HG03280 (cell line): ENCODE data around the gene CADM3.
A peak's percentile ranks its signal among the peaks of the same experiment; 100 is the strongest.

Experiments used
- ATAC-seq: cut with Tn5 transposase; IDR thresholded peaks from one replicate; pipeline ENCODE4 v1.9.1; 2021; ENCODE audit warnings: mild to moderate bottlenecking, moderate library complexity; ENCODE audit not compliant: unreplicated experiment

Gene CADM3

GRCh38 chr1:159172614-159173291, 1.3 kb downstream of the CADM3 start:
- ATAC-seq, result no peak

- no peak for ATAC-seq
These were observed 1.9 kb downstream of the CADM3 start for GRCh38 chr1:159173320-159173719.

GRCh38 chr1:159175571-159175970, 4.2 kb downstream of the CADM3 start:
- no peak for ATAC-seq

- no peak for ATAC-seq
These were observed 6.0 kb downstream of the CADM3 start for GRCh38 chr1:159177272-159177907.

- ATAC-seq, result no peak
These were observed 8.5 kb downstream of the CADM3 start for GRCh38 chr1:159179906-159180305.

GRCh38 chr1:159180516-159180915, 9.1 kb downstream of the CADM3 start:
- ATAC-seq, result no peak

- no peak for ATAC-seq
These were observed 10.1 kb downstream of the CADM3 start for GRCh38 chr1:159181328-159182024.

GRCh38 chr1:159184201-159184600, 12.8 kb downstream of the CADM3 start:
- no peak for ATAC-seq

- ATAC-seq, result no peak
These were observed 13.7 kb downstream of the CADM3 start for GRCh38 chr1:159185121-159185520.

GRCh38 chr1:159187033-159187432, 15.6 kb downstream of the CADM3 start:
- no peak for ATAC-seq

- ATAC-seq, result no peak
These were observed 16.4 kb downstream of the CADM3 start for GRCh38 chr1:159187647-159188374.

- peak; percentile 66 for ATAC-seq
These were observed 17.0 kb downstream of the CADM3 start for GRCh38 chr1:159188375-159188788.

- ATAC-seq, result no peak
These were observed 19.0 kb downstream of the CADM3 start for GRCh38 chr1:159190441-159190840.

- ATAC-seq, result no peak
These were observed 25.1 kb downstream of the CADM3 start for GRCh38 chr1:159196543-159196942.

GRCh38 chr1:159197561-159198557, 26.4 kb downstream of the CADM3 start:
- ATAC-seq, result peak; percentile 79

GRCh38 chr1:159199901-159200300, 28.5 kb downstream of the CADM3 start:
- no peak for ATAC-seq

- ATAC-seq, result no peak
These were observed 29.4 kb downstream of the CADM3 start for GRCh38 chr1:159200769-159201168.

GRCh38 chr1:159201642-159202041, 30.2 kb downstream of the CADM3 start:
- ATAC-seq, result no peak

- ATAC-seq, result no peak
These were observed 32.2 kb downstream of the CADM3 start for GRCh38 chr1:159203610-159204009.
